K562 (cell line): Measurements from ENCODE around the gene C1orf116. TPM values are rescaled to one million over a fixed set of nuclear protein-coding genes. Genes with fewer than 3 reads are reported as not detected.

Experiments used
- ATAC-seq: fragments of 200-7000 bp; cut with Tn5 transposase; 3 replicates; pipeline ENCODE4 v1.9.1; 2020; ENCODE audit warnings: moderate library complexity
- BruUV-seq: library from RNA; stranded (reverse); fragments of 400-500 nt; replicated peaks from 2 replicates; lab custom pipeline; 2021; lab: Mats Ljungman, UMichigan
- CTCF ChIA-PET: fragments of 300-600 bp; formaldehyde crosslinking; extraction: SDS; loops from one replicate; lab custom pipeline; 2021; ENCODE audit warnings: low intra/inter-chr PET ratio; lab: Yijun Ruan, JAX
- POLR2A ChIA-PET: fragments of 300-600, 350-650 bp; sonication (Branson Sonifier 250); formaldehyde crosslinking; extraction: SDS; loops from one replicate; lab custom pipeline; 2021; ENCODE audit warnings: antibody characterized with exemption, inconsistent platforms; lab: Yijun Ruan, JAX
- DNase-seq, 4 experiments: peaks; one replicate each; pipeline versions ENCODE4 v3.0.0 to v3.0.0-alpha.2; 2011 to 2018; ENCODE audit warnings: low spot score in 3 of 4, mixed read lengths in 3 of 4; ENCODE audit errors: extremely low read depth in 1 of 4
- FAIRE-seq: peaks from 2 replicates; lab custom pipeline; 2011; peaks lifted over from hg19 to GRCh38; lab: Jason Lieb, UNC
- H2AFZ ChIP-seq: 2 replicates; pipeline ENCODE4 v1.6.0; 2011; ENCODE audit warnings: low read depth, low read length, control low read depth, inconsistent platforms
- H3K27ac ChIP-seq: fragments of 200-600 bp; 3 replicates; pipeline ENCODE4 v1.8.0; 2011; ENCODE audit warnings: low read depth, mild to moderate bottlenecking, control low read depth, inconsistent platforms, low read length, moderate library complexity, mixed read lengths; ENCODE audit errors: extremely low read depth
- H3K27me3 ChIP-seq, 2 experiments: fragments of 300-600 bp in 1 of 2; 2 replicates in 1 of 2; 3 replicates in 1 of 2; pipeline versions ENCODE4 v1.6.0 to v1.8.0; 2011; ENCODE audit warnings: inconsistent platforms in 2 of 2, low read length in 2 of 2, mild to moderate bottlenecking in 1 of 2, mixed read lengths in 1 of 2, moderate library complexity in 1 of 2; ENCODE audit not compliant: control insufficient read depth in 2 of 2, insufficient read depth in 2 of 2
- H3K36me3 ChIP-seq: fragments of 300-600 bp; 3 replicates; pipeline ENCODE4 v1.8.0; 2011; ENCODE audit warnings: mild to moderate bottlenecking, low read length, inconsistent platforms; ENCODE audit not compliant: control insufficient read depth, insufficient read depth
- H3K4me1 ChIP-seq, 2 experiments: fragments of 200-600 bp in 1 of 2; replicated peaks in 1 of 2; 2 replicates in 1 of 2; 3 replicates in 1 of 2; pipeline versions ENCODE4 v1.5.1 to v1.8.0; 2011; ENCODE audit warnings: inconsistent platforms in 2 of 2, low read length in 2 of 2, mild to moderate bottlenecking in 1 of 2, mixed read lengths in 1 of 2, moderate library complexity in 1 of 2; ENCODE audit not compliant: control insufficient read depth in 2 of 2, insufficient read depth in 2 of 2
- H3K4me2 ChIP-seq: 2 replicates; pipeline ENCODE4 v1.6.1; 2011; ENCODE audit warnings: low read length, control low read depth, inconsistent platforms, mixed read lengths; ENCODE audit not compliant: insufficient read depth
- H3K4me3 ChIP-seq: fragments of 200-600 bp; sonication (generic), shearing (Covaris generic); 2 replicates; pipeline ENCODE4 v1.5.1; 2016; ENCODE audit warnings: control low read depth, inconsistent platforms
- H3K79me2 ChIP-seq: fragments of 200-600 bp; 3 replicates; pipeline ENCODE4 v1.8.0; 2011; ENCODE audit warnings: low read length, inconsistent platforms; ENCODE audit not compliant: control insufficient read depth, insufficient read depth
- H3K9ac ChIP-seq, 2 experiments: 2 replicates each; pipeline versions ENCODE4 v1.6.0 to v1.6.1; 2011; ENCODE audit warnings: low read depth in 2 of 2, low read length in 2 of 2, control low read depth in 1 of 2, inconsistent platforms in 1 of 2, mild to moderate bottlenecking in 1 of 2, mixed read lengths in 1 of 2; ENCODE audit not compliant: insufficient read depth in 1 of 2
- H3K9me1 ChIP-seq: one replicate; pipeline ENCODE4 v1.6.0; 2011; ENCODE audit warnings: inconsistent platforms, mild to moderate bottlenecking, low read length, moderate library complexity; ENCODE audit not compliant: control insufficient read depth, insufficient read depth
- H3K9me3 ChIP-seq: replicated peaks from 2 replicates; pipeline ENCODE4 v1.5.1; 2011; ENCODE audit warnings: low read depth, low read length, inconsistent platforms; ENCODE audit not compliant: control insufficient read depth, insufficient read depth
- H4K20me1 ChIP-seq: replicated peaks from 2 replicates; pipeline ENCODE4 v1.6.1; 2011; ENCODE audit warnings: low read length, inconsistent platforms, mixed read lengths; ENCODE audit not compliant: control insufficient read depth, insufficient read depth
- ATF1 ChIP-seq, 2 experiments: fragments of 450-650 bp in 1 of 2; IDR thresholded peaks; 2 replicates each; pipeline ENCODE4 v1.6.1; 2016; ENCODE audit warnings: missing compliant biosample characterization in 1 of 2, missing genetic modification characterization in 1 of 2
- CHD2 ChIP-seq: IDR thresholded peaks from 2 replicates; pipeline ENCODE4 v1.6.1; 2011; ENCODE audit warnings: low read depth, low read length
- HIVEP1 ChIP-seq: fragments of 250-450 bp; sonication (Bioruptor Pico); IDR thresholded peaks from 2 replicates; pipeline ENCODE4 v1.4.0; 2020; ENCODE audit warnings: mild to moderate bottlenecking
- KLF13 ChIP-seq: fragments of 450-650 bp; IDR thresholded peaks from 2 replicates; pipeline ENCODE4 v1.6.1; 2016; ENCODE audit warnings: missing genetic modification characterization, low read depth, mild to moderate bottlenecking, missing compliant biosample characterization, moderate library complexity, borderline replicate concordance
- L3MBTL2 ChIP-seq: fragments of 450-650 bp; IDR thresholded peaks from 2 replicates; pipeline ENCODE4 v1.6.1; 2016; ENCODE audit warnings: mild to moderate bottlenecking, moderate library complexity
- NCOR1 ChIP-seq: fragments of 450-650 bp; IDR thresholded peaks from 2 replicates; pipeline ENCODE4 v1.6.1; 2016; ENCODE audit warnings: mild to moderate bottlenecking, moderate library complexity
- PML ChIP-seq: IDR thresholded peaks from 2 replicates; pipeline ENCODE4 v1.6.1; 2012; ENCODE audit warnings: low read length, inconsistent platforms
- POLR2B ChIP-seq: fragments of 450-650 bp; IDR thresholded peaks from 2 replicates; pipeline ENCODE4 v1.6.1; 2018; ENCODE audit warnings: low read depth; ENCODE audit not compliant: partially characterized antibody
- RB1 ChIP-seq: fragments of 450-650 bp; IDR thresholded peaks from 2 replicates; pipeline ENCODE4 v1.6.1; 2017; ENCODE audit warnings: low read depth, mild to moderate bottlenecking
- SLC30A9 ChIP-seq: fragments of 250-450 bp; sonication (Bioruptor Pico); IDR thresholded peaks from 2 replicates; pipeline ENCODE4 v1.8.0; 2022; ENCODE audit warnings: mild to moderate bottlenecking, moderate library complexity
- SRF ChIP-seq, 2 experiments: fragments of 250-450, 450-650 bp in 1 of 2; sonication (Bioruptor Pico) in 1 of 2; sonication (generic) in 1 of 2; formaldehyde crosslinking; IDR thresholded peaks; 2 replicates each; pipeline versions ENCODE4 v1.5.0 to v1.5.1; 2020 to 2022; ENCODE audit warnings: mild to moderate bottlenecking in 1 of 2, missing genetic modification reagents in 1 of 2
- TAF9B ChIP-seq: fragments of 450-650 bp; IDR thresholded peaks from 2 replicates; pipeline ENCODE4 v1.6.1; 2018; ENCODE audit warnings: mild to moderate bottlenecking; ENCODE audit not compliant: partially characterized antibody
- ZNF764 ChIP-seq: fragments of 250-450 bp; sonication (Bioruptor Pico); IDR thresholded peaks from 2 replicates; pipeline ENCODE4 v1.4.0; 2020; ENCODE audit warnings: low read depth, mild to moderate bottlenecking, moderate library complexity
- WGBS: fragments of 100-300 bp; shearing (Covaris generic); methylation state at CpG from one replicate; pipeline ENCODE4 v1.1.6; 2016; ENCODE audit warnings: low coverage, mixed read lengths; ENCODE audit not compliant: insufficient coverage; ENCODE audit errors: missing lambda C conversion rate; 5-methylcytosine and 5-hydroxymethylcytosine counted together
- in situ Hi-C: fragments of 300-500 bp; cut with MboI; formaldehyde crosslinking; loops from 4 replicates; pipeline ENCODE4 v1.15.0; 2018; ENCODE audit warnings: inconsistent platforms, mixed read lengths
- intact Hi-C: fragments of 100-400 bp; cut with micrococcal nuclease; formaldehyde crosslinking; loops from 2 replicates; pipeline ENCODE4 v1.14.2; 2022
- polyA plus RNA-seq, 8 experiments: library from polyadenylated mRNA; depleted of rRNA in 4 of 8; stranded (reverse) in 5 of 8; unstranded in 3 of 8; fragments of >200 nt; fragmentation: Nextera tagmentation in 2 of 8; fragmentation: Illumina TruSeq in 1 of 8; extraction: Ambion mirVana in 2 of 8; extraction: Trizol in 1 of 8; gene quantifications; 2 replicates each; pipeline versions ENCODE4 v1.2.1 to v1.2.3, GENCODE V29; 2011 to 2014; ENCODE audit warnings: inconsistent platforms in 1 of 8, missing spikeins in 1 of 8
- total RNA-seq, 7 experiments: library from RNA; depleted of rRNA in 6 of 7; stranded (reverse); fragments of >200 nt in 6 of 7; fragmentation: Illumina TruSeq in 2 of 7; extraction: Trizol in 2 of 7; gene quantifications; 2 replicates each; pipeline versions ENCODE4 v1.2.1 to v1.2.3, GENCODE V29; 2011 to 2021; ENCODE audit warnings: low replicate concordance in 1 of 7
- TF ChIP-seq, protein P1 (sequence below): fragments of 250-450 bp; sonication (Bioruptor Pico); IDR thresholded peaks from 2 replicates; pipeline ENCODE4 v1.5.0; 2022; ENCODE audit warnings: mild to moderate bottlenecking
- TF ChIP-seq, protein P2 (sequence below): fragments of 200-800 bp; sonication (Bioruptor generic); IDR thresholded peaks from 2 replicates; pipeline ENCODE4 v1.6.1; 2017; ENCODE audit warnings: missing genetic modification characterization, missing compliant biosample characterization
- TF ChIP-seq, protein P3 (sequence below), 2 experiments: IDR thresholded peaks; 2 replicates each; pipeline ENCODE4 v1.6.1; 2012; ENCODE audit warnings: improper control_type of control experiment in 2 of 2, low read depth in 2 of 2, low read length in 2 of 2, borderline replicate concordance in 1 of 2

C1orf116 gene
- total and polyA plus RNA-seq, 9 of the 15 experiments (the other 6 are each of a cell fraction or from before 2014, with no cell fraction given), result 0.62 to 3.0 (median 0.95) TPM

DNA sequence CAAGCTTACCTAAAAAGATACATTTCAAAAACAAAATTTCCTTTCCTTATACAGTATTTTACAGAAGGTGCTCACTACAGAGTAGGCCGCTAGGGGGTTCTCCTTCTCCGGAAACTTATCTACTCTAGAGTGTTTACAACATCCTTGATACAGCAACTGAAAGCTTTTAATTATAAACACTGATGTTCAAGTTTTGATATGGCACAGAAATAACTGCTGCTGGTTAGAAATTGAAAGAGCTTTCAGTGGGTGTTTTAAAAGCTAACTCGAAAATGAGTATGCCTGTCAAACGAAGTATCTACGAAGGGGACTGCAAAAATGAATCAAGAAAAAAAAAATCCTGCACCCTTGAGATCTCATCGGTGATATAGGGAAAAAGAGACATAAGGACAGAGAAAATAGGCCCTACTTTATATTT is 17.4 kb upstream of the C1orf116 start (continued):
- TF ChIP-seq, protein P1, sequence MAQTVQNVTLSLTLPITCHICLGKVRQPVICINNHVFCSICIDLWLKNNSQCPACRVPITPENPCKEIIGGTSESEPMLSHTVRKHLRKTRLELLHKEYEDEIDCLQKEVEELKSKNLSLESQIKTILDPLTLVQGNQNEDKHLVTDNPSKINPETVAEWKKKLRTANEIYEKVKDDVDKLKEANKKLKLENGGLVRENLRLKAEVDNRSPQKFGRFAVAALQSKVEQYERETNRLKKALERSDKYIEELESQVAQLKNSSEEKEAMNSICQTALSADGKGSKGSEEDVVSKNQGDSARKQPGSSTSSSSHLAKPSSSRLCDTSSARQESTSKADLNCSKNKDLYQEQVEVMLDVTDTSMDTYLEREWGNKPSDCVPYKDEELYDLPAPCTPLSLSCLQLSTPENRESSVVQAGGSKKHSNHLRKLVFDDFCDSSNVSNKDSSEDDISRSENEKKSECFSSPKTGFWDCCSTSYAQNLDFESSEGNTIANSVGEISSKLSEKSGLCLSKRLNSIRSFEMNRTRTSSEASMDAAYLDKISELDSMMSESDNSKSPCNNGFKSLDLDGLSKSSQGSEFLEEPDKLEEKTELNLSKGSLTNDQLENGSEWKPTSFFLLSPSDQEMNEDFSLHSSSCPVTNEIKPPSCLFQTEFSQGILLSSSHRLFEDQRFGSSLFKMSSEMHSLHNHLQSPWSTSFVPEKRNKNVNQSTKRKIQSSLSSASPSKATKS, result no peak
- TF ChIP-seq ZNF764 (CRISPR knock-in tag) (no peak), RB1 (no peak), TAF9B (no peak), POLR2B (no peak), SLC30A9 (no peak)
- TF ChIP-seq, protein P2, sequence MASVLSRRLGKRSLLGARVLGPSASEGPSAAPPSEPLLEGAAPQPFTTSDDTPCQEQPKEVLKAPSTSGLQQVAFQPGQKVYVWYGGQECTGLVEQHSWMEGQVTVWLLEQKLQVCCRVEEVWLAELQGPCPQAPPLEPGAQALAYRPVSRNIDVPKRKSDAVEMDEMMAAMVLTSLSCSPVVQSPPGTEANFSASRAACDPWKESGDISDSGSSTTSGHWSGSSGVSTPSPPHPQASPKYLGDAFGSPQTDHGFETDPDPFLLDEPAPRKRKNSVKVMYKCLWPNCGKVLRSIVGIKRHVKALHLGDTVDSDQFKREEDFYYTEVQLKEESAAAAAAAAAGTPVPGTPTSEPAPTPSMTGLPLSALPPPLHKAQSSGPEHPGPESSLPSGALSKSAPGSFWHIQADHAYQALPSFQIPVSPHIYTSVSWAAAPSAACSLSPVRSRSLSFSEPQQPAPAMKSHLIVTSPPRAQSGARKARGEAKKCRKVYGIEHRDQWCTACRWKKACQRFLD (CRISPR knock-in tag), result no peak

DNA sequence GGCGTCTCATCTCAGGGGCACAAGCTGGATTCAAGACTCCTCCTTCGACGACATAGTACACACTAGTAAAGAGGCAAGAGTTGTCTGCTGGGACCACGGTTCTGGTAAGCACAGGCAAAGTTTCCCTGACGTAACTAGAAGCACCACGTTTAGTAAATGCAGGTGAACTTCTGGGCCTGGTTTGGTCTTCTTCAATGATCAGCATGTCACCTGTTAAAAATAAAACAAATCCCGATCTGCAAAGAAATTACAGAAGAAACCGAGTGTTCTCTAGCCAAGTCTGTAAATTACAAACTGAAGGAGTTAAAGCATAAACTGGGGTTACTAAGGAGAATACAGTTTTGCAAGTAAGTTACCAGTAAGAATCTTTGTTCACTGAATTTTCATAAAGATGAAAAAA is 17.0 kb upstream of the C1orf116 start:
- ChIA-PET CTCF (interaction anchor here (1.2 to 2.3 kb wide), 2 partner anchors 28 to 114 kb away, joined by 3 to 17 read pairs; no protein-coding TSS in a partner anchor), POLR2A (interaction anchor here (1.1 to 9.8 kb wide), 4 partner anchors 10 to 470 kb away, joined by 4 to 104 read pairs (median 60); partner anchors contain the start of gene C1orf116)
- Histone ChIP-seq H3K9me1 (no peaks in the 10 kb centered on the region), H3K27ac (peak overlapping the region; percentile 94), H3K4me3 (peak overlapping the region; percentile 92), H3K36me3 (peaks cover 56% of the 10 kb centered on the region), H3K27me3 (no peaks in the 10 kb centered on the region), H3K9ac (peak overlapping the region; percentile 85 to 98), H3K9me3 (no peaks in the 10 kb centered on the region), H3K4me2 (peak overlapping the region; percentile 99), H2AFZ (no peak overlapping the region), H3K4me1 (peaks cover 14 to 55% of the 10 kb centered on the region in 2 experiments), H3K79me2 (peaks cover 85% of the 10 kb centered on the region), H4K20me1 (peaks cover 18% of the 10 kb centered on the region)
- in situ Hi-C loops, result no loop called here
- intact Hi-C loops, result no loop called here
- FAIRE-seq (no peak), ATAC-seq (no peak), DNase-seq (peak in 1 of 4 experiments; percentile 50)
- 7% methylated on average over 8 of the region's 8 CpGs for WGBS
- TSS peak; percentile 35 for BruUV-seq
- TF ChIP-seq SRF (CRISPR knock-in tag; IDR thresholded peaks at IDR 0.05) (peak in 1 of 2 experiments; percentile 9; a peak in 1 of 4 replicates), NCOR1 (no peak), ATF1 (CRISPR knock-in tag; IDR thresholded peaks at IDR 0.05) (no peak), ATF1 (tag; IDR thresholded peaks at IDR 0.05) (0 out of 2 replicates have a peak, but pooled peaks have one; percentile 23), HIVEP1 (CRISPR knock-in tag) (no peak), PML (no peak), L3MBTL2 (0 out of 2 replicates have a peak, but pooled peaks have one; percentile 8), KLF13 (tag) (no peak), CHD2 (peak; percentile 10; the same call in 1 of the 2 replicates)
- TF ChIP-seq, protein P3, sequence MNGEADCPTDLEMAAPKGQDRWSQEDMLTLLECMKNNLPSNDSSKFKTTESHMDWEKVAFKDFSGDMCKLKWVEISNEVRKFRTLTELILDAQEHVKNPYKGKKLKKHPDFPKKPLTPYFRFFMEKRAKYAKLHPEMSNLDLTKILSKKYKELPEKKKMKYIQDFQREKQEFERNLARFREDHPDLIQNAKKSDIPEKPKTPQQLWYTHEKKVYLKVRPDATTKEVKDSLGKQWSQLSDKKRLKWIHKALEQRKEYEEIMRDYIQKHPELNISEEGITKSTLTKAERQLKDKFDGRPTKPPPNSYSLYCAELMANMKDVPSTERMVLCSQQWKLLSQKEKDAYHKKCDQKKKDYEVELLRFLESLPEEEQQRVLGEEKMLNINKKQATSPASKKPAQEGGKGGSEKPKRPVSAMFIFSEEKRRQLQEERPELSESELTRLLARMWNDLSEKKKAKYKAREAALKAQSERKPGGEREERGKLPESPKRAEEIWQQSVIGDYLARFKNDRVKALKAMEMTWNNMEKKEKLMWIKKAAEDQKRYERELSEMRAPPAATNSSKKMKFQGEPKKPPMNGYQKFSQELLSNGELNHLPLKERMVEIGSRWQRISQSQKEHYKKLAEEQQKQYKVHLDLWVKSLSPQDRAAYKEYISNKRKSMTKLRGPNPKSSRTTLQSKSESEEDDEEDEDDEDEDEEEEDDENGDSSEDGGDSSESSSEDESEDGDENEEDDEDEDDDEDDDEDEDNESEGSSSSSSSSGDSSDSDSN (IDR thresholded peaks at IDR 0.05; ENCODE audit: borderline replicate concordance in 1 of 2, low read depth in 2 of 2, low read length in 2 of 2), result 0 out of 4 replicates have a peak, but pooled peaks of 1 of the 2 experiments have one; percentile 30
